ENCODE data around the gene MOB2.

DNA sequence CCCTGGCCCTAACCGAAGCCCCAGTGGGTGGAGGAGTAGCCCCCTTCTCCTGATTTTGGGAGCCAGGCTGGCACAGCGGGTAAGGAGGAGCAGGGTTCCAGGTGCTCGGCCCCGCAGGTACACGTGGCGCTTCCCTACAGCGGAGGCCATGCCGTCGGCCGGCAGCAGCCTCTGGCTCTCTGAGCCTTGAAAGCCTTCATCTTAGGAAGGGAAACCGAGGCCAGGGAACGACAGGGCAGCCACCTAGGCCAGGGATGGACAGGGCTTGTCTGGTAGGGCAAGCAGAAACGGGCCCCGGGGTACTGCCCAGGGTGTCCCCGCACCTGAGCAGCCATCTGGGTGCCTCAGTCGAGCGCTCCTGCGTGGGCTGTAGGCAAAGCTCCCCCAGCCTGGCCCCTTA is 28.7 kb downstream of the MOB2 start:
- TF ChIP-seq, protein P1, sequence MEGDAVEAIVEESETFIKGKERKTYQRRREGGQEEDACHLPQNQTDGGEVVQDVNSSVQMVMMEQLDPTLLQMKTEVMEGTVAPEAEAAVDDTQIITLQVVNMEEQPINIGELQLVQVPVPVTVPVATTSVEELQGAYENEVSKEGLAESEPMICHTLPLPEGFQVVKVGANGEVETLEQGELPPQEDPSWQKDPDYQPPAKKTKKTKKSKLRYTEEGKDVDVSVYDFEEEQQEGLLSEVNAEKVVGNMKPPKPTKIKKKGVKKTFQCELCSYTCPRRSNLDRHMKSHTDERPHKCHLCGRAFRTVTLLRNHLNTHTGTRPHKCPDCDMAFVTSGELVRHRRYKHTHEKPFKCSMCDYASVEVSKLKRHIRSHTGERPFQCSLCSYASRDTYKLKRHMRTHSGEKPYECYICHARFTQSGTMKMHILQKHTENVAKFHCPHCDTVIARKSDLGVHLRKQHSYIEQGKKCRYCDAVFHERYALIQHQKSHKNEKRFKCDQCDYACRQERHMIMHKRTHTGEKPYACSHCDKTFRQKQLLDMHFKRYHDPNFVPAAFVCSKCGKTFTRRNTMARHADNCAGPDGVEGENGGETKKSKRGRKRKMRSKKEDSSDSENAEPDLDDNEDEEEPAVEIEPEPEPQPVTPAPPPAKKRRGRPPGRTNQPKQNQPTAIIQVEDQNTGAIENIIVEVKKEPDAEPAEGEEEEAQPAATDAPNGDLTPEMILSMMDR (IDR thresholded peaks at IDR 0.05): no peak
- TF ChIP-seq POLR2AphosphoS5 (IDR thresholded peaks at IDR 0.05): no peak

Data from suprapubic skin (tissue), 3 donors.